HG03469 (cell line): ENCODE data around the gene MUC7.
"Not testable (repeated sequence)": the region's sequence is repeated elsewhere in the genome, so short reads cannot be mapped to it uniquely, and the experiment has no call there.

Source experiments
- ATAC-seq: cut with Tn5 transposase; IDR thresholded peaks from one replicate; pipeline ENCODE4 v1.9.1; 2021; ENCODE audit warnings: mild to moderate bottlenecking, moderate library complexity, moderate number of reproducible peaks; ENCODE audit not compliant: unreplicated experiment

MUC7 gene

DNA sequence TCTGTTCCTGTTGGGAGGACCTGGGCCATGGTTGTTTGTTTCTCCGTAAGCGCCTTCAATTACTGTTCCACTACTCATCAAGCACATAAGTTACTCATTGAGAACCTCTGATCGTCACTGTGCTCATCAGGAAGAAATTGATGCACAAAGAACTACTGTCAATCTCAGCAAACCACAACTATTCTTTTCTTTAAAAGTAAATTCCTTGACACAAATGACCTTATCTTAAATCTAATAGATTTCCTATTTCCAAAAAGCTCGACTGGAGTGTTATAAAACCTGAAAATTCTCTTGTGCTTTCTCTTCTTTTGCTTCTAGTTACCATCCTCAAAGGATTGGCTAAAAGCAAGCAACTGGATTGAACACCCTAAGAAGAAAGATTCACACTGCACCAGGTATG lies at the start of gene MUC7:
MUC7 (plus strand) TSS at position 301 of the 400 bp plus-strand sequence. CDS start 1,825 bp downstream, outside the sequence.
- ATAC-seq = no peak

DNA sequence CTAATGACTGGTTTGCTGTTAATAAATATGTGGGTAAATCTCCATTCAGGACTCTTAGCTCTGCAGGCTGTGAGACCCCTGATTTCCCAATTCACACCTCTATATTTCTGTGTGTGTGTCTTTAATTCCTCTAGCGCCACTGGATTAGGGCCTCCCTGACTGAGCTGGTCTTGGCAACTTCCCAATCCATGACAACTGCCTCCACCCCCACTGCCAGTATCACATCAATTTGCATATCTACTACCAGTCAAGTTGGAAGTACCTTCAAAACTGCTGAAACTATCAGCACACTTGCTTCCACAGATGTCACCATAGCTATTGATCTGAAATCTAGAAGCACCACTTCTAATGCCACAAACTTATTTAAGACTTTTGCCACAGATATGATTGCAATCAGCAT lies 46.7 kb upstream of the MUC7 start:
- no peak for ATAC-seq

DNA sequence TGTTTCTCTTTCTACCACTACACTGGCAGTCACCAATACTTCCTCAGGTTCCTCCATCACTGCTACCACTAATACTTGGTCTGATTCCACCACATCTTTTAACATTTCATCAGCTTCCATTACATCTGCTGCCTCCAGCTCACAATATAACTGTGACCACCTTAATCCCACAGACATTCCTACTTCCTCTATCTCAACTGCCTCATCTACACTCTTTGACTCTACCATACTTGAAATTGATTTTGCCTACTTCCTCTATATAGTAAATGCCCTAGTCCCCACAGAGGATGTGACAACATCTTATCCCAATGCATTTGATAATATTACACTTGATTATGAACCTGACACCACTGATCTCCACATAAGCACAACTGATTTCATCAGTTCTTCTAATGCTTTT lies 45.2 kb upstream of the MUC7 start:
- ATAC-seq = peak; percentile 48

DNA sequence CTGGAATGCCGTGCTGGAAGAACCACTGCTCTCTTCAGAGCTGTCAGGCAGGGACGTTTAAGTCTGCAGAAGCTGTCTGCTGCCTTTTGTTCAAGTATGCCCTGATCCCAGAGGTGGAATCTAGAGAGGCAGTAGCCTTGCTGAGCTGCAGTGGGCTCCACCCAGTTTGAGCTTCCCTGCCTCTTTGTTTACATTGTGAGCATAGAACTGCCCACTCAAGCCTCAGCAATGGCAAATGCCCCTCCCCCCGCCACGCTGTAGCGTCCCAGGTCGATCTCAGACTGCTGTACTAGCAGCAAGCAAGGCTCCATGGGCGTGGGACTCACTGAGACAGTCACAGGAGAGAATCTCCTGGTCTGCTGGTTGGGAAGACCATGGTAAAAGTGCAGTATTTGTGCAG lies 34.8 kb upstream of the MUC7 start:
- ATAC-seq = no peak

DNA sequence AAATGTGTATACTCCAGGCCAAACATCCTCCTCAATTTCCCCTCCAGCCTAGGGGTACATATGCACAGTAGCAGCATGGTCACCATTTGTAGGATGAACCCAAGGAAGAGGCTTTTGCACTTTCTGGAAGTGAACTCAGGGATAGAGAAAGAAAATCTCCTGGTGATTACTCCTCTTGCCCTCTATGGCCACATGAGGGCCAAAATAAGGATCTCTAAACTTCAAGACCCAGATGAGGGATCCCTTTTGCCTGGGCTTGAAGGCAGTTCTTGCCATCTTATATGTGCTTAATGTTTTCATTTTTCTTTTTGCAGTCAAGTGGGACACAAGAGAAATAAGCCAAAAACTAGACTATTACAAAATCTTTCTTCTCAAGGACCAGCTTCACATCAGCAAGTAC lies 29.5 kb upstream of the MUC7 start:
- ATAC-seq = no peak

DNA sequence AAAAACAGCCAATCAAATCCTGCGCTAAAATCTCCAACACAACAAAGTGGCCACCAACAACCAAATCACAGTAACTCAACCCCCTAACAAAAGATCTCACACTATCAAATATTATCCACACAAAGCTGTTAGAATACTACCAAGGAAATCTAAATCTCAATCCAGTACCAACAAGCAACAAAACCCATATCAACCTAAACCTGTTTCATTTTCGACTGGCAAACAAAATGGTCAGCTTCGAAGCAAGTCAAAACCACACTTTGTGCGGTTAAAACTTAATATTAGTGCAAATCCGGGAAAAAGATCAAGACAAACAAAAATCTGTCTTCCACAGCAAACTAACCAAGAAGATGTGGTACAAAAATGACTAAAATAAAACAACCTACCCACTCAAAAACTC lies 28.7 kb upstream of the MUC7 start:
- ATAC-seq = no peak

DNA sequence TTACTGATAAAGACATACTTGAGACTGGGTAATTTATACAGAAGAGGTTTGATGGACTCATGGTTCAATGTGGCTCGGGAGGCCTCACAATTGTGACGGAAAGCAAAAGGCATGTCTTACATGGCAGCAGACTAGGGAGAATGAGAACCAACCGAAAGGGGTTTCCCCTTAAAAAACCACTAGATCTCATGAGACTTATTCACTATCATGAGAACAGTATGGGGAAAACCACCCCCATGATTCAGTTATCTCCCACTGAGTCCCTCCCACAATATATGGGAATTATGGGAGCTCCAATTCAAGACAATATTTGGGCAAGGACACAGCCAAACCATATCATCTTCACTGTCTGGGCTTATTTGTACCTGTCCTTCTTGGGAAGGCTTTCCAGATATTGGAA lies 22.8 kb upstream of the MUC7 start:
- ATAC-seq = peak; percentile 95

DNA sequence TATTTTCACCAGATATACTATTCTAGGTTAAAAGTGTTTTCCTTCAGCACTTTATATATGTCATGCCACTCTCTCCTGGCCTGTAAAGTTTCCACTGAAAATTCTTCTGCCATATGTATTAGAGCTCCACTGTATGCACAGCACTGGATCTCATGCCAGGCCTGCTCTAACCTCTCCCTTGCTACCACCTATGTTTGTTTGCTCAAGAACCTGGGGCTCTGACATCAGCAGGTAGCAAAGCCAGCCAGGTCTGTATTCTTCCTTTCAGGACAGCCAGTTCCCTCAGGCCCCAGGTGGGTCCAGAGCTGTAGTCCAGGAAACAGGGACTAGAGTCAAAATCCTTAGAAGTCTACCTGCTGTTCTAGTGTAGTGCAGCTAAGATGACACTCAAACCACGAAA lies 19.1 kb upstream of the MUC7 start:
- ATAC-seq = no peak

DNA sequence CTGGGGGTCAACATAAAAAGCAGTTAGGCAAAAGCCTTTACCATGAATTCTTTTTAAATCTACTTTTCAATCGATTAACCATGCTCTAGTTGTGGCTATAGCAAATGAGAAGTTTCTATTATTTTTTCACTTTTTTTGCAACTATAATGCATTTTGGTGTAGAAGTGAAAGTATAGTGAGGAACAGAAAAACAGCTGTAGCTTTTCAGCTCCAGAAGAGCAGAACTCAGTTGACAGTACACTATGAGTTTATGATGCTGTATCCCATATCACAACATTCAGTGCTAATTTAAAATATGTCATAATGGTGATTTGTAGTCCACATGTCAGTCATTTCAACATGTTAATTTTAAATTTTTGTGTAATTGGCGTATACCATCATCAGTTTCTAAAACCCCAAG lies 8.7 kb upstream of the MUC7 start:
- peak; percentile 75 for ATAC-seq

DNA sequence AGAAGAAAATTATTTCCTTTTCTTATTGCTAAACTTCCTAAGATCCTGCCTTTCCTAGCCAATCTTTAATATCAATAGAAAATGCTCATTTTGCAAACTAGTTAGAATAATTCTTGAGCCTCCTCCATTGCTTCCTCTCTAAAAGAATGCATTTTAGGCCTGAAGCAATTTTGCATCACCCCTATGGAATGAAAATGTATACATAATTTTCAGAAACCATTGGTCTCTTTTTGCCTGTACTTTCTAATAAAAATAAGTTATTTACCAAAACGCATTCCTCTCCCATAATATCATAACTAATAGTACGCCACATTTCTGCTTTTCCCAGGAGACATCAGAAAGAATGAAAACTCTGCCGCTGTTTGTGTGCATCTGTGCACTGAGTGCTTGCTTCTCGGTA lies 1.7 kb downstream of the MUC7 start:
- ATAC-seq = no peak

DNA sequence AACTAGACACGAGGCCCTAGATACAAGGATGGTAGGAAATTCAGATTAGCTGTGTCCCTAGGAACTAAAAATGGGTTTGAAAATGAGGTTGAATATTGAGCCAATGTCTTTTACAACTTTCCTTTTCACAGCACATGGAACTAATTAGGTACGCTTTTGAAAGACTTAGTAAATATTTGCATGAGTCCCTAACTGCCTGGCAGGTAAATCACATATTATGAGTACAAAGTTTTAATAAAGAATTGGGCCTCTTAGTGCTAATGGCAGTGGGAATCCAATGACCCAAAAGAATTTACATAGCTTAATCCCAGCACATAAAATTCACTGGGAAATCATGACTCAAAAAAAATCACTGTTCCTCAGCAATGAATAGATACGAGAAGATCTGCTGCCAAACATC lies 16.8 kb downstream of the MUC7 start:
- no peak for ATAC-seq

DNA sequence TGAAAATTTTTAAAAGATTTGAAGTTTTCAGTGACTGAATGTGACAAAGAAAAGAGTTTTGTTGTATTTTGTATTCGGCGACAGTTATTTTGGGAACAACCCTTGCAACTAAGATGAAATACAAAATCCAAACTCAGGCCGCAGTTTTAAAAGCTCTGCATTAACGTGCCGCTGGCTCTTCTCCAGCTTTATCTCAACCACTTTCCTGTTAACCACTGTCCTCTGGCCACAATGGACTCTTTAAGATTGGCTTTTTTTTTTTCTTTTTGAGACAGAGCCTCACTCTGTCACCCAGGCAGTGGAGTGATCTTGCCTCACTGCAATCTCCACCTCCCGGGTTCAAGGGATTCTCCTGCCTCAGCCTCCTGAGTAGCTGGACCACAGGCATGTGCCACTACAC lies 24.2 kb downstream of the MUC7 start:
- no peak for ATAC-seq

DNA sequence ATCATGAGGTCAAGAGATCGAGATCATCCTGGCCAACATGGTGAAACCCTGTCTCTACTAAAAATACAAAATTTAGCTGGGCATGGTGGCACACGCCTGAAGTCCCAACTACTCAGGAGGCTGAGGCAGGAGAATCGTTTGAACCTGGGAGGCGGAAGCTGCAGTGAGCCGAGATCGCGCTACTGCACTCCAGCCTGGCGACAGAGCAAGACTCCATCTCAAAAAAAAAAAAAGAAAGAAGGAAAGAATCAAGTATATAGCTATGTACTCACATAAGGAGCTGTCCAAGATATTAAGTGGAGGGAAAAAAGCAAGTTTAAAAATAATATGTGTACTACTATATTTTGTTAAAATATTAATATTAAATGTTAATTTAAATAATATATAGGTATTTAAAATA lies 29.8 kb downstream of the MUC7 start:
- not testable (repeated sequence) for ATAC-seq

DNA sequence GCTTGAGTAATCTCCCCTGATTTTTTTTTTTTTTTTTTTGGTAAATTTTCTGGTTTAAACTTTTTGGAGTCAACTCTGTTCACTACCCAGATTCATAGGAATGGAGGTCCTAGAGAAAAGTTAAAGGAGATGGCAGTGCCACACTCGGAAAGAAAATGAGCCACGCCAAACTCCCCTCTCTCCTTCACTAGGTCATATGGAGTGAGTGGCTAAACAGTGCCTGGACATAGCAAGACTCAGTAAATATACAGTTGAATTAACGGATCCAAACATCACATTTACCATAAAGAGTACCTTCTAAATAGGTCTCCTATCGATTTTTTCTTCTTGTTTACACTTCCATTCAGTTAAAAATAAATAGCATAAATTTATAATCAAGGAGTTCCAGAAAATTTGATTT lies 32.7 kb downstream of the MUC7 start:
- no peak for ATAC-seq

DNA sequence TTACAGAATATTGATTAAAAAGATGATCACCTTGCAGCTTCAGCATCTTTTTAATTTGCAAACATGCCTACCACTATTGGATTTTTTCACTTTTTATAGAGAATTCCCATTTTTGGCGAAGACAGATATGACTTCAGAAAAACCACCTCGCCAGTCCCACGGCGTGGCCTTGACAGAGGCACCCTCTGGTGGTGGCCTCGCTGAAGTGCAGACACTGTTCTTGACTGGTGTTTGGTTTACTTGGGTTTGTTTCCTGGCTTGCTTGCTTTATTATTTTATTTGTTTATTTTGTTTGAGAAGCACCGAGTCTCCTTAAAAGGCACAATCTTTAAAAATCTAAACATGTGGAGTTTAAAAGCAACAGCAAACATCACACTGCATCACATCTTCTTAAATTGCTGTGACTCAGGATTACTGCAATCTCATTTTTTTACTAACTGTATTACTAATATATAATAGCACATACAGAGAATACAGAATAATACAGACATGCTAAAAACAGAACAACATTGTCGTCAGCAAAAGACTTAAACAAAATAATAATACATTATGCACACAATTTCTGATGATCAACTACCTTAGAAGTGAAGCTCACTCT lies 33.3 kb downstream of the MUC7 start:
- ATAC-seq = peak; percentile 83

DNA sequence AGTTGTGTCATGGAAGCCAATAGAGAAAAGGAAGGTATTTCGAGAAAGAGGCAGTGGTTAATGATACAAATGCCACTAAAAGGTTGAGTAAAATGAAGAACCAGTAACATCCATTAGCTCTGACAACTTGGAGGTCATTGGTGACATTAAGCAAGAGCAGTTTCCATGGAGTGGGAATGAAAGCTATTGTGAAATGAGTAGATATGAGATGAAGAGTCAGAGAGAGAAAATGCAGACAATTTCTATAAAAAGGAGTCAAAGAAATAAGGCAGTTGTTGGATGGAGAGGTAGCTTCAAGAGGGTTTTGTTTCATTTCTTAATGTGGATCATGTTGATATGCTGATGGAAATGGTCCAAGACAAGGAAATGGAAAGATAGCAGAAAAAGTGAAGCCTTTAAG lies 36.8 kb downstream of the MUC7 start:
- ATAC-seq = no peak

DNA sequence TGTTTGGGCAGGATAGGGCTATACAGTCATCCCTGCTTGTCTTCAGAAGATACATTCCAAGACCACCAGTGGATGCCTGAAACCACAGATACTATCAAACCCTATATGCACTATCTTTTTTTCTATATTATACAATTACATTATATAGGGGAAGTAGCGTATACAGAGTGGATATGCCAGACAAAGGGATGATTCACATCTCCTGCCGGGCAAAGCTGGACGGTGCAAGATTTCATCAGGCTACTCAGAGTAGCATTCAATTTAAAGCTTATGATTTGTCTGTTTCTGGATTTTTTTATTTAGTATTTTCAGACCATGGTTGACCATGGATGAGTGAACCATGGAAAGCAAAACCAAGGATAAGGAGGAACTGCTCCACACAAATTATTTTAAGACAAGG lies 39.4 kb downstream of the MUC7 start:
- ATAC-seq = no peak

DNA sequence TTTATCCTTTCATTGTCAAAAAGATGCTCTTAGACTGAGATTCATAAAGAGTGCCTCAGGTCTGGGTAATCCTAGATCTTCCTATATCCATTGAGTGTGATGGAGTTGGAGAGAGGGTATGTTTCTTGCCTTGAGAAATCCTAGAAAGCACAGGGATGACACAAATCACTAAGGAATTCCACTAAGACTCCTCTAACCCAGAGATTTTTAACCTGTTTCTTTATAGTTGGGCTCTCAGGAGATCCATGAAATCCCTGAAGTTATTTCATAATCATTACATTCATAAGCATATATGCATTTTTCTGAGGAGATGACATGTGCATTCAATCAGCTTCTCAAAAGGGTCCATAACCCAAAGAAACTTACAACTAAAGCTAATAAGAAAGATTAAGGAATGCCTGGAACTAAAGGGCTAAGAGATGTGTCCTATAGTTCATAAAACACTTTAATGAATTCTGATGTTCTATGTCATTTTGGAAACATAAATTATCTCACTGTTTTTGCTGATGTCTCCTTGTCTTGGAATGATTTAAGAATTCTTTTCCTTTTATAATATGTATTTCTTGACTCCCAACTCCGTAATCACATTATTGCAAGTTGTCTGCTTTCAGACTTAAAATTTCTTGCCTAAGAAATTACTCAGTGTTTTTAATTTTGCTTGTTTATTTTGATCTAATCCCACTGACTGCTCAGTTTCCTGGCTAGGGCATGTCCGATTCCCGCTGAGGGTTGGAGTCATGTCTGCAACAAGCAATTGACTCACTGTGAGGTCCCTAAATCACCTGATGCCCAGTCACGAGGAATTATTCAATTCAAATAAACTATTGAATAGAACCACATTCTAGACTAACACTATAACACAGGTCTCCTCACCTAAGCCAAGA lies 43.6 kb downstream of the MUC7 start:
- no peak for ATAC-seq

DNA sequence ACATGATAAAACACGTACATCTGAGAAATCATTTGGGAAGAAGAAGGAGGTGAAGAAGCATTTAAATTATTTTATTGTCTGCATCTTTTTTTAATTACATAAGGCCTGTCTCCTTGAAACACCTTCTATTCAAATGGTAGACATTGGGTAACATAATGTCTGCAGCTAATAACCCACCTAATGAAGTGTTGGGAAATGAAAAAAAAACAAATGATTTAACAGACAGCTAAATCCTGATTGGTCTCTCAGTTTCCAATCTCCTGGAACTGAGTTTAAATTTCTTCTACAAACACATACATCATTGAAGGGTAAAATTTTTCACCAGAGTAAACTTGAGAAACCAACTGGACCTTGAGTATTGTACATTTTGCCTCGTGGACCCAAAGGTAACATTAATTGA lies 46.3 kb downstream of the MUC7 start, which contains the start of gene AMTN:
AMTN (plus strand) TSS at position 301 of the 400 bp plus-strand sequence. CDS start 209 bp downstream, outside the sequence.
- ATAC-seq = no peak

DNA sequence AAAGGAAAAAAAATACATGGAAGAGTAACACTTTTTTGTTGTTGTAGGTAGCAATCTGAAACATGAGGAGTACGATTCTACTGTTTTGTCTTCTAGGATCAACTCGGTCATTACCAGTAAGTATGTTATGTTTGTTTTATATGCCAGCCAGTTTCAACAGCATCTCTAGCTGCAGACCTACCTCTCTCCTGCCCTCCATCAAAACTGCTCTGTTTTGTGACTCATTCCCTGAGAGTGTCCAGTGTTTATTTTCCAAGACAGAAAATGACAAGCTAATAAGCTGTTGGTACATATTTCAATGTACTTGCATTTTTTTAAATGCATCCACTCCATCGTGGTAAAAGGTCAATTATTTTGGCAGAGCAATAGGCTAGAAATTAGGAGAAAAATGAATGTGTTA lies 46.7 kb downstream of the MUC7 start:
- no peak for ATAC-seq

DNA sequence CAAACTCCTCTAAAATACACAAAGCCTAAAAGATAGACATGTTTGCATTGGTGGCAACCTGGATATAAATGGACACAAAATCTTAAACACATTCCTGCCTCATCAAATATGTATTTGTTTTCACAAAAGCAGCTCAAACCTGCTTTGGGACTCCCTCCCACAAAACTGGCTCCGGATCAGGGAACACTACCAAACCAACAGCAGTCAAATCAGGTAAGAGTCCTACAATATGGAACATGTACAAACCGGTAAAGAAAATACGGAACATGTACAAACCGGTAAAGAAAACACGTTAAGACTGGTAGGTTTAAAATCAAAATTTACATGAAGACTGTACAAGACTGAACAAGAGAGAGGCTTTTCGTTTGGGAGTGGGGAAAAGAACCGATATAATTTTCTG lies 50.6 kb downstream of the MUC7 start:
- no peak for ATAC-seq

DNA sequence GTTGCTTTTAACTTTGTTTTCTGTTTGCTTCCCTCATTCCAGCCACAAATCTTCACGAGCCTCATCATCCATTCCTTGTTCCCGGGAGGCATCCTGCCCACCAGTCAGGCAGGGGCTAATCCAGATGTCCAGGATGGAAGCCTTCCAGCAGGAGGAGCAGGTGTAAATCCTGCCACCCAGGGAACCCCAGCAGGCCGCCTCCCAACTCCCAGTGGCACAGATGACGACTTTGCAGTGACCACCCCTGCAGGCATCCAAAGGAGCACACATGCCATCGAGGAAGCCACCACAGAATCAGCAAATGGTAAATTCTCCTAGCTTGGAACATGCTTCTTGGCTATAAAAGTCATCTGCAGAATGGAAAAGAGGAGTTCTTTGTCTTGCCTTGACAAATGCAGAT lies 59.0 kb downstream of the MUC7 start:
- no peak for ATAC-seq
